Stimulated activated CD4-positive, alpha-beta T cell treated with anti-CD3 and anti-CD28 coated beads, Interleukin-1b, Interleukin-23, amount 100 ng/mL, for 48 hours (primary cell): ENCODE results near the gene MAFG.

Experiments used
- DNase-seq: peaks from one replicate; pipeline ENCODE4 v3.0.0-alpha.2; 2020

MAFG gene

DNA sequence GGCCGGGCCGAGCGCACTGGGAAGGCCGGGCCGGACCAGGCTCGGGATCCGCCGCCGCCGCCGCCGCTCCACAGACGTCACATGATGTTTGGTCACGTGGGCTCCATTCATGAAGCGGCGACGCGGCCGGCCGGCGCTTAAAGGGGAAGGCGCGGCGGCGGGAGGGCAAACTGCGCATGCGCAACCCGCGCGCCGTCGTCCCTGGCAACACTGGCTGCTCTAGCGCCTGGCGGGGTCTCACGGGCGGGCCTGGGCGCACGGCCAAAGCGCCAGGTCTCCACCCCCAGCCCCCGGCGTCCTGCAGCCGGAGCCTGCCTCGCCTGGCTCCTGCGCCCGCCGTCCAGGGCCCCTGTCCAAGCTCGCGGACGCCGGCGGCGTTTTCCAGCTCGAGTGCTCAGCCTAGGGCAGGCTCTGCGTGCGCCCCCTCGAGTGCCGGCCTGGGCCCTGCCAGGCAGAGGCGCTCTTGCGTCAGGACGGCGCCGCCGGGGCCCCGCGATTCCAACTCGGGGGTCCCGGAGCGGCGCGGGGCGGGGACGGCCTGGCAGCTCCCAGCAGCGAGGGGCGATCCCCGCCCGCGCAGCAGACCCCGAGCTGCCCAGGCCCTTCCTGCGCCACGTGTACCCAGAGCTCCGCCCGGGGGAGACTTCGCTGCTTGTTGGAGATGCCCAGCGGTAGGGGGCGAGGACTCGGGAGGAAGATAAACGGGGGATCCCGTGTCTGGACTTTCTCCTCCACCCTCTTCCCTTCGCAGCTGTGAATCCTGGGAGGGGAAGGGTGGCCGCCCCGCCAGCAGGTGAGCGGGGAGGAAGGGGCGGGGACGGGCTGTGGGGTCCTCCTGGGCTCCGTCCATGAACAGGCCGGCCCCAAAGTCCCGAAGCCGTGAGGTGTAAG lies at the start of gene MAFG:
TSS of gene MAFG (minus strand) at position 83 of the 891 bp plus-strand sequence. CDS start 4,550 bp downstream, outside the sequence.
- peak; percentile 87 for DNase-seq

- DNase-seq: peak; percentile 58
Observed at GRCh38 chr17:81976332-81977210, 49.0 kb upstream of the MAFG start.

GRCh38 chr17:81973432-81973831 lies 45.9 kb upstream of the MAFG start:
- DNase-seq: no peak

DNA sequence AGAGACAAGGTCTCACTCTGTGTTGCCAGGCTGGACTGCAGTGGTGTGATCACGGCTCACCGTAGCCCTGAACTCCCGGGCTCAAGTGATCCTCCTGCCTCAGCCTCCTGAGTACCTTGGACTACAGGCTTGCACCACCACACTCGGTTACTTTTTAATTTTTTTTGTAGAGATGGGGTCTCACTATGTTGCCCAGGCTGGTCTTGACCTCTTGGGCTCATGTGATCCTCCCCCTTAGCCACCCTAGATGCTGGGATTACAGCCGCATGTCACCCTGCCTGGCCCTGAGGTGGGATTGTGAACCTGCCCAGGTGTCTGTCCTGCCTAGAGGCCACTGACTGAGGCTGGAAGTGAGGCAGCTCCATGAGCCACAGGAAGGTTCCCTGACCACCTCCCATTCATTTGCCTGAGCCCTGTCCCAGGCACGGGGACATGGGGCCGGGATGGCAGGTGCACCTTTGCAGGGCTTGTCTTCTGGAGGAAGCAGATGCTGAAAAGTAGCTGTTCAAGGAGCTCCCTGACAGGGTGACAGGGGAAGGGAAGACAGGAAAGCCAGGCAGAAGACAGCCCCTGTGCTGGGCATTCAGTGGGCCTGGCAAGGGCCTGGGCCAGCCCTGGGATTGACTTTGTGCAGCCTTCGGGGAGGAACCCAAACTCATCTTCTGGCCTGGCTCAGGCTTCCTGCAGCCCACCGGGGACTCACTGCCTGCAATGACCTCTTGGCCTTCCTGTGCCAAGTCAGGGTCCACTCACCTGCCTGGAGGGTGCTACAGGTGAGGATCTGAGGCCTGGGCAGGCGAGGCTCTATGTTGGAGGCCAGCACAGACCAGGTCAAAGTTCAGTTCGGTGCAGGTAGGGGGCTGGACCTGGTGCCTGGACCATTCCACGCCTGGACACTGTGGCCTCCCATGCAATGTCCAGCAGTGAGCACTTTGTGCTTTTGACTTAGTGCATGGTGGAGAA lies 41.6 kb upstream of the MAFG start:
- no peak for DNase-seq

GRCh38 chr17:81968396-81968745 lies 40.8 kb upstream of the MAFG start:
- DNase-seq: no peak

DNA sequence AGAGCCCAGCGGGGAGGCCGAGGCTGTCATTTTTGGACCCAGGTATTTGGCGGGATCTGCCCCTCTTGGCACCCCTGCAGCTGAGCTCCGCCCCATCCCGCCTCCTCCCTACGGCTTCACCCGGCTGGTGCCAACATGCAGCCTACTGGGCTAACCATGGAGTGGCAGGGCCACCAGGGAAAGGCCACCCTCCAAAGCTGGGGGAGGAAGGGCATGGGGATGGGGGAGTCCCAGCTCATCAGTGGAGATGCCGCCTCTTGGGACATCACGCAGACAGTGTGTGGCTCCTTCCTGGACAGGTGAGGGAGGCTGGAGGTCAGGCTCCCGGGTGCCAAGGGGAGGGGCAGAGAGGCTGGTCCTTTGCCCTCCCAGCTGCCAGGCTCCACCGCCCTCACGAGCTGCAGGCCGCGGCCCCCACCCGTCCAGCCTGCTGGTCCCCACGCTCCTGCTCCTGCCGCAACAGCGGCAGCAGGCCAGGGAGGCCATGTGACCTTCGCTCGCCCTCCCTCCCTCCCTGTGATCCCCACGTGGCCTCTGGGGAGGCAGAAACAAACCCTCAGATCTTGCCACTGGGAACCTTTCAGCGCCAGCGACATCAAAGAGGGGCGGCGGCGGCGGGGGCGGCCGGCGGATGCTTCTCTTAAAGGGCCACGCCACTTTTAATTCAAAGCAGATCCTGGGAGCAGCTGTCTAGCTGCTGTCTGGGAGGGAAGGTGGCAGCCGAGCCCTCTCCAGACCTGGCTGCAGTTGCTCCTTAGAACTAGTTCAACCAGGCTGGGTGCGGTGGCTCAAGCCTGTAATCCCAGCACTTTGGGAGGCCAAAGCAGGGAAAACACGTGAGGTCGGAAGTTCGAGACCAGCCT lies 40.2 kb upstream of the MAFG start:
- peak; percentile 90 for DNase-seq

- DNase-seq: no peak
Observed at GRCh38 chr17:81967244-81967532, 39.7 kb upstream of the MAFG start.

DNA sequence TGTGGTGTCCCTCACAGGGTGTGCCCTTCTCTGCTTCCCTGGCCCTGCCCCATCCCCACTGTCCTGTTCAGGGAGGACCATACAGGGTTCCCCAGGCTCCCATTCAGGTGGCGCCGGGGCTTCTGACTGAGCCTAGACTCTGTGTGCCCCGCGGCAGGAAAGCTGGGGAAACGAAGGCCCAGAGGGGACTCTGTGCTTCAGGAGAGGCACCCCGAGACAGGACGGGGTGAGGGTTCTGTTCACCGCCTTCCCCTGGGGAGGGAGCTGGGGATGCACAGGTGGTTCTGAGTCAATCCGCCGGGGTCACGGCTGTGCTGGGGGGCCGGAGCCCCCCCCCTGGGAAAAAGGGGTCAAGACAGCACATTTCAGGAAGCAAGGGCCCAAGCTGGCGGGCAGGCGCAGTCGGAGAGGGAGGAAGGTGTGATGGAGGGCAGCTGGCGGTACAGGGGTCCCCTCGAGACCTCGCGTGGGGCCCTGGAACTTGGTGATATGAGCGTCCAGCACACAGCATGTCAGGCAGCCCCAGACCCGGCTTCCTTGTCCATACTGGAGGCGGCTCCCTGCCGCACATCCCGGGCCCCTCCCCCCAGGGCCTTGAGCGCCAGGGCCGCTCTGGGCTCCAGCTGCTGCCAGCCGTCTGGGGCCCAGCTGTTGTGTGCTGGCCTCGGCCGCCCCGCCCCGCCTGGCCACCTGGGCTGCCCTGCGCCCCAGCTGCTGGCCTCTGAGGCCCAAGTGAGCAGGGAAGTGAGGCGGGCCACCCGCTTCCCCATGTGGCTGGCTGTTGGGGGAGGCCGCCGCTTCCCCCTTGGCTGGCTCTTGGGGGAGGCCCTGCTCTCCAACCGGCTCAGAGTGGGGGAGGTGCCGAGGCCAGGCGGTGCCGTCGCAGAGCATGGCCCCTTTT lies 39.1 kb upstream of the MAFG start:
- no peak for DNase-seq

DNA sequence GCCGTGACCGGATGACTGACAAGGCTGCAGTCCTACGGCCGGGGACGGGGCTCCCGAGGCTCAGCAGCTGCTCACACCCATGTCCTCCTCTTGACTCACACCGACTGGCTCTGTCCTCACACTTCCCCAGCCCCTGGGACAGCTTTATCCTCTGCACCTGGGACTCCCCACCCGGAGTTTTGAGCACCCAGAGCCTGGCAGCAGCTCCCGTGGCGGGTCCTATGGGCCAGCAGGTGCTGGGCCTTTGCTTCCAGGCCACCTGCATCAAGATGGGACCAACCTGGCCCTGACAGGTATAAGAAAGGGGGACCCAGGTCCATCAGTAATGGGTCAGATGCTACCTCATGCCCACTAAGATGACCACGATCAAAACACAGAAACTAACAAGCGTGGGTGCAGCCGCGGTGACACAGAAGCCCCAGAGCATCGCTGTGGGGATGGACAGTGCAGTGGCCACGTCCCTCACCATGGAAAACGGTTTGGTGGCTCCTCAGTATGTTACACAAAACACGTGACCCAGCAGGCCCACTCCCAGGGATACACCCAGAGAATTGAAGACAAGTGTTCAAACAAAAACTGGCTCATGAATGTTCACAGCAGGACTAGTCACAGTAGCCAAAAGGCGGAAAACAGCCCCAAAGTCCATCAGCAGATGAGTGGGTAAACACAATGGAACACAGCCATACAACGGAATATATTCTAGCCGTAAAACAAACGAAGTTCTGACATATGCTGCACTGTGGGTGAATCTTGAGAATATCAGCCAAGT lies 36.7 kb upstream of the MAFG start:
- no peak for DNase-seq

GRCh38 chr17:81962499-81963441 lies 35.2 kb upstream of the MAFG start:
- DNase-seq: no peak

DNA sequence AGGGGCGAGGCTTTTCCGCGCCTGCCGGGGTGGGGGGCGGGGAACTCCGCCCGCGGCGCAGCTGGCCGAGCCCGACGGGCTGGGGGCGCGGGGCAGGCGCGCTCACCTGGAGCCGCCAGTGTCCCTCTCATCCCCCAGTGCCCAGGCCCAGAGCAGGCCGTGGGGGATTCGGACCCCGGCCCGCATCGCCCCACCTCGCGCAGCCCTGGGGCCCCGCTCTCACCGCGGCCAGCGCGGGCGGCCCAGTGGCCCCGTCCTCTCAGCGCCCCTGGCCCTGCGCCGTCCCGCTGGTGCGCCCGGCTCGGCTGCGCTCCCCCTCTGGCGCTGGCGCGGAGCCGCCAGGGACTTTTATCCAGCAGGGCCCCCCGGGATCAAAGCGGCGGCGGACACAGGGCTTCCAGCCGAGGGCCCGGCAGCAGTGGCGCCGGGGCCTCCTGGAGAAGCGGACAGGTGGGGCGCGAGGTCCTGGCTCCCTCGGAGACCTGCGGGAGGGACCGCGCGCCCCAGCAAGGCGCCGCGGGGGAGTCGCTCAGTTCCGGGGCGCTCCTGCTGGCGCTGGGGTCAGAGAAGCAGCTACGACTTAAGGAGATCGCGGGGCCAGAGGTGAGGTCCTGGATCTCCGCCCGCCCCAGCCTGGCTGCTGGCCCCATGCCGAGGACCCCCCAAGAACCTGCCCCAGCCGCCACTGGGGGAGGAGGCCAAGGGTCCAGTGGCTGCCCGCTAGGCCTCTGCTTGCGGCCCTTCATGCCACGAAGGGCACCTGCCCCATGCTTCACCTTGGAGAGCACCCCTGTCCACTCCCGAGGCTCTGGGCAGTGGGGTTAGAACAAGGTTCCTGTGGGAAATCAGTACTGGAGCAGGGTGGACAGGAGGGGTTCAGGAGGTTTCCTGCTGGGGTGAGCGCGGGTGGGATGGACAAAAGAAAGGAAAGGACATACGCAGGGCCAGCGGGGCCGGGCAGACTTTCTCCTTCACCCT lies 34.3 kb upstream of the MAFG start:
- no peak for DNase-seq

DNA sequence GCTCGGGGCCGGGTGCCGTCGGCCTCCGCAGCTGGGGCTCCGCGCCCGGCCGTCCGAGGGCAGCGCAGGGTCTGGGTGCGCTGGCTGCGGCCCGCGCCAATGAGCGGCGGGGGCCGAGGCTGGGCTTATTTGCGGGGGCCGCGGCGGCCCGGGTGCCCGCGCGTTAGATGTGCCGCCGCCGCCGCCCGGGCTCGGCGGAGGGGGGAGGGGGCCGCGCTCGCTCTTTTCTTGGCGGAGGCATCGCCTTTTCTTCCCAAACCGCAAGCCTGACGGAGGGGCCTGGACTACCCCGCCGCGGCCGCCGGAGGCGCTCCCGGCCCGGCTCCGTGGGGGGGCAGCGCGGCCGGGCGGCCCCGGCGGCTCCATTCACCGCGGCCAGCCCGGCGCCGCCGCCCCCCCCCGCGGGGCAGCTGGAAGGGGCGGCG lies 33.6 kb upstream of the MAFG start, which contains the start of gene NOTUM:
TSS of gene NOTUM (minus strand) at position 101 of the 425 bp plus-strand sequence. CDS start 278 bp downstream, outside the sequence.
- no peak for DNase-seq

- no peak for DNase-seq
Observed at GRCh38 chr17:81960130-81960958, 32.8 kb upstream of the MAFG start.

- peak; percentile 64 for DNase-seq
Observed at GRCh38 chr17:81959362-81960129, 32.0 kb upstream of the MAFG start.

- DNase-seq: no peak
Observed at GRCh38 chr17:81958633-81959342, 31.3 kb upstream of the MAFG start.
